GM23338 (cell line): ENCODE results near the gene TMEM131L. TPM values are rescaled to one million over a fixed set of nuclear protein-coding genes. Genes with fewer than 3 reads are reported as not detected.

Experiments
- ATAC-seq: fragments of 200-7000 bp; cut with Tn5 transposase; 3 replicates; pipeline ENCODE4 v1.9.1; 2020
- DNase-seq: peaks from one replicate; pipeline ENCODE4 v3.0.0-alpha.2; 2015; ENCODE audit warnings: low spot score
- H2AFZ ChIP-seq: fragments of 200-600 bp; sonication (generic); 2 replicates; pipeline ENCODE4 v1.8.0; 2016; ENCODE audit warnings: antibody characterized with exemption, mild to moderate bottlenecking, moderate library complexity
- H3F3A ChIP-seq: fragments of 200-600 bp; sonication (generic); replicated peaks from 2 replicates; pipeline ENCODE4 v1.8.0; 2017; ENCODE audit warnings: antibody characterized with exemption, mixed run types, low read depth
- H3K27ac ChIP-seq: fragments of 200-600 bp; sonication (generic); 2 replicates; pipeline ENCODE4 v1.6.1; 2016; ENCODE audit warnings: low read depth
- H3K27me3 ChIP-seq: fragments of 200-600 bp; sonication (generic); 2 replicates; pipeline ENCODE4 v1.8.0; 2016; ENCODE audit warnings: mild to moderate bottlenecking, mixed run types, moderate library complexity; ENCODE audit not compliant: insufficient read depth
- H3K36me3 ChIP-seq: fragments of 200-600 bp; sonication (generic); 2 replicates; pipeline ENCODE4 v1.8.0; 2016; ENCODE audit warnings: mild to moderate bottlenecking; ENCODE audit not compliant: insufficient read depth
- H3K4me1 ChIP-seq: fragments of 200-600 bp; sonication (generic); 2 replicates; pipeline ENCODE4 v1.8.0; 2016; ENCODE audit warnings: mild to moderate bottlenecking, moderate library complexity; ENCODE audit not compliant: insufficient read depth
- H3K4me2 ChIP-seq: fragments of 200-600 bp; sonication (generic); 2 replicates; pipeline ENCODE4 v1.7.1; 2017; ENCODE audit warnings: mixed run types
- H3K4me3 ChIP-seq: fragments of 200-600 bp; sonication (generic); 2 replicates; pipeline ENCODE4 v1.6.1; 2016; ENCODE audit warnings: mixed run types
- H3K79me2 ChIP-seq: fragments of 200-600 bp; sonication (generic); replicated peaks from 2 replicates; pipeline ENCODE4 v1.8.0; 2017; ENCODE audit warnings: mild to moderate bottlenecking; ENCODE audit not compliant: insufficient read depth
- H3K9me2 ChIP-seq: fragments of 200-600 bp; sonication (generic); 2 replicates; pipeline ENCODE4 v1.8.0; 2017; ENCODE audit not compliant: insufficient read depth
- H4K20me1 ChIP-seq: fragments of 200-600 bp; sonication (generic); replicated peaks from 2 replicates; pipeline ENCODE4 v1.8.0; 2017; ENCODE audit warnings: mild to moderate bottlenecking; ENCODE audit not compliant: insufficient read depth
- H3K27ac Mint-ChIP-seq: 2 replicates; pipeline ENCODE4 v1.8.0; 2020; ENCODE audit warnings: inconsistent platforms, mild to moderate bottlenecking, moderate library complexity, mixed read lengths
- H3K27me3 Mint-ChIP-seq: 3 replicates; pipeline ENCODE4 v1.8.0; 2022; ENCODE audit warnings: low read depth, mild to moderate bottlenecking, moderate library complexity, mixed read lengths, inconsistent platforms; ENCODE audit not compliant: insufficient read depth, poor library complexity
- H3K36me3 Mint-ChIP-seq: 3 replicates; pipeline ENCODE4 v1.8.0; 2021; ENCODE audit warnings: low read depth, mild to moderate bottlenecking, inconsistent platforms, moderate library complexity, mixed read lengths
- H3K4me1 Mint-ChIP-seq: 3 replicates; pipeline ENCODE4 v1.8.0; 2020; ENCODE audit warnings: mild to moderate bottlenecking, inconsistent platforms, mixed read lengths
- H3K4me3 Mint-ChIP-seq: 3 replicates; pipeline ENCODE4 v1.8.0; 2021; ENCODE audit warnings: moderate library complexity, mild to moderate bottlenecking, inconsistent platforms, mixed read lengths
- H3K9me3 Mint-ChIP-seq: 3 replicates; pipeline ENCODE4 v1.8.0; 2020; ENCODE audit warnings: moderate library complexity, mild to moderate bottlenecking, inconsistent platforms, mixed read lengths
- CREB1 ChIP-seq: fragments of 250-450 bp; sonication (Bioruptor Pico); IDR thresholded peaks from 2 replicates; pipeline ENCODE4 v1.5.0; 2020; ENCODE audit warnings: low read depth, mild to moderate bottlenecking, moderate library complexity
- CTCF ChIP-seq, 2 experiments: fragments of 200-600 bp in 1 of 2; sonication (generic) in 1 of 2; conservative IDR thresholded peaks; 2 replicates each; pipeline versions ENCODE4 v1.5.1 to v1.6.1; 2016 to 2017; ENCODE audit warnings: antibody characterized with exemption in 2 of 2, low read depth in 2 of 2, mild to moderate bottlenecking in 2 of 2, moderate library complexity in 1 of 2
- ETS1 ChIP-seq: IDR thresholded peaks from 2 replicates; pipeline ENCODE4 v1.6.1; 2016; ENCODE audit warnings: antibody characterized with exemption
- EZH2 ChIP-seq: fragments of 200-600 bp; sonication (generic); IDR thresholded peaks from one replicate; pipeline ENCODE4 v1.8.0; 2017; ENCODE audit warnings: antibody characterized with exemption, mild to moderate bottlenecking, low read depth; ENCODE audit not compliant: unreplicated experiment
- EZH2phosphoT487 ChIP-seq: fragments of 200-600 bp; sonication (generic); IDR thresholded peaks from one replicate; pipeline ENCODE4 v1.8.1; 2018; ENCODE audit warnings: antibody characterized with exemption; ENCODE audit not compliant: unreplicated experiment
- JUNB ChIP-seq: IDR thresholded peaks from one replicate; pipeline ENCODE4 v1.6.1; 2016; ENCODE audit warnings: antibody characterized with exemption; ENCODE audit not compliant: unreplicated experiment
- NANOG ChIP-seq: IDR thresholded peaks from 2 replicates; pipeline ENCODE4 v1.6.1; 2016; ENCODE audit warnings: antibody characterized with exemption, borderline replicate concordance
- POLR2AphosphoS5 ChIP-seq: IDR thresholded peaks from 2 replicates; pipeline ENCODE4 v1.6.1; 2016; ENCODE audit warnings: antibody characterized with exemption, low read depth
- STAT1 ChIP-seq: IDR thresholded peaks from one replicate; pipeline ENCODE4 v1.6.1; 2016; ENCODE audit warnings: antibody characterized with exemption; ENCODE audit not compliant: unreplicated experiment
- ZNF114 ChIP-seq: fragments of 250-450 bp; sonication (Bioruptor Pico); IDR thresholded peaks from 2 replicates; pipeline ENCODE4 v1.5.0; 2020; ENCODE audit warnings: mild to moderate bottlenecking, moderate library complexity
- ZNF331 ChIP-seq: fragments of 250-450 bp; sonication (Bioruptor Pico); IDR thresholded peaks from 2 replicates; pipeline ENCODE4 v1.5.0; 2020; ENCODE audit warnings: low read depth, mild to moderate bottlenecking, moderate library complexity
- ZNF462 ChIP-seq: fragments of 250-450 bp; sonication (Bioruptor Pico); IDR thresholded peaks from 2 replicates; pipeline ENCODE4 v1.5.0; 2020; ENCODE audit warnings: mild to moderate bottlenecking, moderate library complexity
- polyA plus RNA-seq: library from polyadenylated mRNA; unstranded; fragments of >200 nt; fragmentation: Nextera tagmentation; extraction: Ambion mirVana; gene quantifications from 2 replicates; pipeline ENCODE4 v1.2.1, GENCODE V29; 2016
- total RNA-seq: library from RNA; depleted of rRNA; stranded (reverse); fragments of >200 nt; shearing (Covaris generic); gene quantifications from 2 replicates; pipeline ENCODE4 v1.2.3, GENCODE V29; 2014
- TF ChIP-seq, protein P1 (sequence below): IDR thresholded peaks from one replicate; pipeline ENCODE4 v1.6.1; 2018; ENCODE audit warnings: antibody characterized with exemption; ENCODE audit not compliant: unreplicated experiment

Gene TMEM131L
- total and polyA plus RNA-seq, 2 experiments from 2014 or later: 11.1 to 32.2 TPM

DNA sequence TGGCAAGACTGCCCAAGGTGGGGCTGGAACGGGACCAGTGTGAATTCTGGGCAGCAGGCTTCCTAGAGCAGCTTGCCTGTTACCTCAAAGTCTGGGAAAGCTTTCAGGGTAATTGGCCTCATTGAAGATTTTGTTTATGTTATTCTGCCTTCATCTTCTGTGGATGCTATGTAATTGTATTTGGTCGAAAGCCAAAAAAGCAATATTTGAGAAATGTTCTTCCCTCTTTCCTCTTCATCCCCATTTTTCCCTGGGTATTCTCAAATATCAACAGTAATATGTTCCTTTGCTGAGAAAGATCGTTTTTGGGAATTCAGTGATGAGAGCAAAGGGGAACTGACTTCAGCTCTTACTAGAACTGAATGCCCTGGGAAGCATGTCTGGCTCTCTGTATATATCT lies 12.9 kb downstream of the TMEM131L start:
- DNase-seq (no peak), ATAC-seq (peak; percentile 33; the same call in 1 of the 3 replicates)
- Histone ChIP-seq H3K79me2 (peaks cover 69% of the 10 kb centered on the region), H3K9me2 (no peaks in the 10 kb centered on the region), H2AFZ (no peak overlapping the region), H4K20me1 (peaks cover 18% of the 10 kb centered on the region), H3K4me2 (no peak overlapping the region), H3K36me3 (0 out of 2 replicates have a peak, but pooled peaks cover 6% of the 10 kb centered on the region), H3K4me1 (no peaks in the 10 kb centered on the region), H3K27me3 (no peaks in the 10 kb centered on the region), H3F3A (no peaks in the 10 kb centered on the region), H3K4me3 (no peak overlapping the region), H3K27ac (no peak overlapping the region)
- peaks cover 24% of the 10 kb centered on the region for H3K36me3 Mint-ChIP-seq
- no peak overlapping the region for H3K4me3 Mint-ChIP-seq
- no peaks in the 10 kb centered on the region for H3K9me3 Mint-ChIP-seq
- H3K27ac Mint-ChIP-seq: peak overlapping the region; percentile 50; the same call in 1 of the 2 replicates
- TF ChIP-seq EZH2phosphoT487 (no peak), ZNF462 (no peak), ZNF331 (CRISPR knock-in tag) (no peak), EZH2 (no peak), ZNF114 (CRISPR knock-in tag) (no peak), JUNB (no peak), CREB1 (CRISPR knock-in tag) (no peak), NANOG (no peak), POLR2AphosphoS5 (no peak), CTCF (conservative IDR thresholded peaks at IDR 0.05; ENCODE audit: low read depth in 2 of 2) (no peak), ETS1 (no peak), STAT1 (no peak)
- TF ChIP-seq, protein P1, sequence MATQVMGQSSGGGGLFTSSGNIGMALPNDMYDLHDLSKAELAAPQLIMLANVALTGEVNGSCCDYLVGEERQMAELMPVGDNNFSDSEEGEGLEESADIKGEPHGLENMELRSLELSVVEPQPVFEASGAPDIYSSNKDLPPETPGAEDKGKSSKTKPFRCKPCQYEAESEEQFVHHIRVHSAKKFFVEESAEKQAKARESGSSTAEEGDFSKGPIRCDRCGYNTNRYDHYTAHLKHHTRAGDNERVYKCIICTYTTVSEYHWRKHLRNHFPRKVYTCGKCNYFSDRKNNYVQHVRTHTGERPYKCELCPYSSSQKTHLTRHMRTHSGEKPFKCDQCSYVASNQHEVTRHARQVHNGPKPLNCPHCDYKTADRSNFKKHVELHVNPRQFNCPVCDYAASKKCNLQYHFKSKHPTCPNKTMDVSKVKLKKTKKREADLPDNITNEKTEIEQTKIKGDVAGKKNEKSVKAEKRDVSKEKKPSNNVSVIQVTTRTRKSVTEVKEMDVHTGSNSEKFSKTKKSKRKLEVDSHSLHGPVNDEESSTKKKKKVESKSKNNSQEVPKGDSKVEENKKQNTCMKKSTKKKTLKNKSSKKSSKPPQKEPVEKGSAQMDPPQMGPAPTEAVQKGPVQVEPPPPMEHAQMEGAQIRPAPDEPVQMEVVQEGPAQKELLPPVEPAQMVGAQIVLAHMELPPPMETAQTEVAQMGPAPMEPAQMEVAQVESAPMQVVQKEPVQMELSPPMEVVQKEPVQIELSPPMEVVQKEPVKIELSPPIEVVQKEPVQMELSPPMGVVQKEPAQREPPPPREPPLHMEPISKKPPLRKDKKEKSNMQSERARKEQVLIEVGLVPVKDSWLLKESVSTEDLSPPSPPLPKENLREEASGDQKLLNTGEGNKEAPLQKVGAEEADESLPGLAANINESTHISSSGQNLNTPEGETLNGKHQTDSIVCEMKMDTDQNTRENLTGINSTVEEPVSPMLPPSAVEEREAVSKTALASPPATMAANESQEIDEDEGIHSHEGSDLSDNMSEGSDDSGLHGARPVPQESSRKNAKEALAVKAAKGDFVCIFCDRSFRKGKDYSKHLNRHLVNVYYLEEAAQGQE: no peak
- no peaks in the 10 kb centered on the region for H3K27me3 Mint-ChIP-seq
- H3K4me1 Mint-ChIP-seq: peaks cover 19% of the 10 kb centered on the region
